AG04449 (cell line): ENCODE measurements around the gene SIGLEC14.
A peak's percentile ranks its signal among the peaks of the same experiment; 100 is the strongest.

ENCODE experiments used
- CTCF ChIA-PET: fragments of 350-600 bp; formaldehyde crosslinking; extraction: SDS; loops from one replicate; lab custom pipeline; 2021; ENCODE audit warnings: antibody characterized with exemption; lab: Yijun Ruan, JAX
- POLR2A ChIA-PET: fragments of 400-600, 350-600 bp; formaldehyde crosslinking; extraction: SDS; loops from one replicate; lab custom pipeline; 2020; ENCODE audit warnings: antibody characterized with exemption, inconsistent platforms; lab: Yijun Ruan, JAX
- DNase-seq: peaks from one replicate; pipeline ENCODE4 v3.0.0-alpha.2; 2010; ENCODE audit warnings: low read depth, low spot score
- H3K4me3 ChIP-seq: 2 replicates; pipeline ENCODE4 v1.5.1; 2011; ENCODE audit warnings: low read depth, mild to moderate bottlenecking, control low read depth, low read length
- CTCF ChIP-seq: IDR thresholded peaks from one replicate; pipeline ENCODE4 v1.5.1; 2011; ENCODE audit warnings: mild to moderate bottlenecking, moderate library complexity, low read length, control low read depth, inconsistent platforms; ENCODE audit not compliant: insufficient read depth; ENCODE audit errors: missing control alignments

The SIGLEC14 gene

GRCh38 chr19:51688671-51689571, 42.3 kb upstream of the SIGLEC14 start:
- ChIA-PET POLR2A (interaction anchor here (0.6 to 1.1 kb wide), 7 partner anchors 12 to 321 kb away, joined by 3 to 8 read pairs (median 4); partner anchors contain the start of genes CLDND2 and ZNF175), CTCF (interaction anchor here (1.1 to 2.2 kb wide), 8 partner anchors 10 to 89 kb away, joined by 3 to 14 read pairs (median 6); no protein-coding TSS in a partner anchor)
- no peak for TF ChIP-seq CTCF
- DNase-seq: peak; percentile 80
- H3K4me3 ChIP-seq: peak overlapping the region; percentile 96

GRCh38 chr19:51687791-51688670, 41.4 kb upstream of the SIGLEC14 start:
- H3K4me3 ChIP-seq: peak overlapping the region; percentile 96
- TF ChIP-seq CTCF: no peak
- ChIA-PET CTCF (interaction anchor here (1.1 to 2.2 kb wide), 9 partner anchors 10 to 215 kb away, joined by 3 to 14 read pairs (median 6); no protein-coding TSS in a partner anchor), POLR2A (interaction anchor here (0.6 to 1.1 kb wide), 6 partner anchors 13 to 320 kb away, joined by 3 to 6 read pairs (median 4); partner anchors contain the start of genes CLDND2 and ZNF175)
- DNase-seq: no peak

GRCh38 chr19:51686171-51686570, 39.5 kb upstream of the SIGLEC14 start:
- H3K4me3 ChIP-seq: no peak overlapping the region
- ChIA-PET CTCF (no interaction called here), POLR2A (no interaction called here)
- TF ChIP-seq CTCF: no peak
- DNase-seq: no peak

- CTCF ChIA-PET: interaction anchor here (0.7 to 5.7 kb wide), 4 partner anchors 14 to 96 kb away, joined by 3 to 49 read pairs (median 5); no protein-coding TSS in a partner anchor
- TF ChIP-seq CTCF: no peak
- no peak for DNase-seq
- H3K4me3 ChIP-seq: no peak overlapping the region
- POLR2A ChIA-PET: no interaction called here
Observed at GRCh38 chr19:51681286-51681941, 34.8 kb upstream of the SIGLEC14 start.

- no peak for DNase-seq
- ChIA-PET CTCF (interaction anchor here (1.1 to 5.7 kb wide), 2 partner anchors 21 to 283 kb away, joined by 3 to 49 read pairs; no protein-coding TSS in a partner anchor), POLR2A (no interaction called here)
- no peak overlapping the region for H3K4me3 ChIP-seq
- no peak for TF ChIP-seq CTCF
Observed at GRCh38 chr19:51680474-51680873, 33.8 kb upstream of the SIGLEC14 start.
